Measurements from ENCODE around the gene CLMN.

Gene CLMN

DNA sequence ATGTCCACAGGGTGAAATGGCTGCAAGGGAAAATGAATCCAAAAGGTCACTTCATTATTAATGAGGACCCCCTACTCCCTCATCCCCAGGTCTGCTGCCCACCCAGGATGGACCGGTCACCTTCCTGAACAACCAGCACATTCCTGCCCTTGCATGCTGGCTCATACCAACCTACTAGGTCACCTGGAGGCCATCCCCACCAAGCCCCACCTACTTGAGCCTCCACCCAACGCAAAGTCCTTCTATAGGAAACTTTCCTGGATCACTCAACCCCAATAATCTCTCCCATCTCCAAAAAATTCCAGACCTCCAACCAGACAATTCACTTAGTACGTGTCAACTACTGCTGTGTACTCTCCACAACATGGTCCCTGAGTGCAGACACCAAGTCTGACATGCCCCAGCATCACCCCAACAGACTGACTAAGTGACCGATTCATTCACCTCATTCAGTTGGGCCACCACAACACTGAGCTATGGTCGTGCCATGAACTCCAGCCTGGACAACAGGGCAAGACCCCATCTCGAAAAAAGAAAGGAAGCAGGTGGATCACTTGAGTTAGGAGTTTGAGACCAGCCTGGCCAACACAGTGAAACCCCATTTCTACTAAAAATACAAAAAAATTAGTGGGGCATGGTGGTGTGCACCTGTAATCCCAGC lies 18.1 kb downstream of the CLMN start:
- DNase-seq (ENCODE audit: low spot score): no peak

DNA sequence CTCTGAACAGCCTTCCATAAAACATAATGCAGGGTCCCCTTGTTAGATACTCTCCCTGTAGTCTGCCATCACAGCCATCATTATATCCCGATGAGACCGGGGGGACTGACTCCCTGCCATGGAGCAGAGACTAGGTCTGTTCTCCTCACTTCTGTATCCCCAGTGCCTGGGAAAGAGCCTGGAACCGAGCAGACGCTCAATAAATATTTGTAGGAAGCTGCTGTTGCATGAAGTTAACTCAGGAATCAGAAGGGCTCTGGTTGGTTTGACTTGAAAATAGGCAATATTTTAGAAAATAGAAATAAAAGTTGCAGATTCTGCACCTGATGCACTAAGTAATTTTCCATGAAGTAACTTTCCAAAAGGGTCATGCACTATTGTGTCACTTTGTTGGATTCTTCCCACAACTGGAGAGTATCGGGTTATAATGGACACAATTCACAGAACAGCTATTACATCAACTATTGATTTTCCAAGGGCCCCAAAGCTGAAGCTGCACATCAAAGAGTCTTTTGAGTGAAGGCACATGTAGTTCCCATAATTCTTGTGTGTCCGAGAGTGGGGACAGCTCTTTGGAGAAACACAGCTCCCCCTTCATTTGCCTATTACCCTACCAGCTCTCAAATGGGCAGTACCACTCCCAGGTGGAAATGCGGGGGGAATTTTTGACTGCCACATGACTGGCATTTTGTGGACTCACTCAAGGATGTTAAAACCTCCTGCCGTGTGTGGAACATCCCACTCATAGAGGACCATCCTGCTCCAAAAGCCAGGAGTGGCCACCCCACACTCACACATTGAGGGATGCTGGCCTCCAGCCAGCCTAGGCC lies 18.8 kb downstream of the CLMN start:
- DNase-seq (ENCODE audit: low spot score): no peak

- no peak for DNase-seq (ENCODE audit: low spot score)
Measured at GRCh38 chr14:95300002-95300696, 19.6 kb downstream of the CLMN start.

- no peak for DNase-seq (ENCODE audit: low spot score)
Measured at GRCh38 chr14:95299271-95299670, 20.4 kb downstream of the CLMN start.

GRCh38 chr14:95297832-95298231 lies 21.9 kb downstream of the CLMN start:
- no peak for DNase-seq (ENCODE audit: low spot score)

DNA sequence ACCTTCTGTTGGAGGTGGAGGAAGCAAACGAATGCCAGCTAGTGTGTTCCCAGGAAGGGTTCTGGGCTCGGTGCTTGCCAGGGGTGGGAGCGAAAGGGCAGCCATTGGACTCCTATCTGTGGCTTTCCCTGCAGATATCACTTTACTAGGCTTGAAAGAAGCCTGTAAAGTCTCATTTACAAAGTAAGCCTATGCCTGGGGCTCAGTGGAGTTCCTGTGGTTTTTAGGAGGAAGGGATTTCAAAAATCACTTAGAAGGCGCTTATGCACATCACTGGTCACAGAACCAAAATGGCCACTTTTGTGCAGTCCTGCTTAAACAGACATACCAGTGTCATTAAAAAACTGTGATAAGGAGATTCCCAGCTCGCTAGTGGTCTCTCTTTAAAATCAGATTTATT lies 22.7 kb downstream of the CLMN start:
- no peak for DNase-seq (ENCODE audit: low spot score)

DNA sequence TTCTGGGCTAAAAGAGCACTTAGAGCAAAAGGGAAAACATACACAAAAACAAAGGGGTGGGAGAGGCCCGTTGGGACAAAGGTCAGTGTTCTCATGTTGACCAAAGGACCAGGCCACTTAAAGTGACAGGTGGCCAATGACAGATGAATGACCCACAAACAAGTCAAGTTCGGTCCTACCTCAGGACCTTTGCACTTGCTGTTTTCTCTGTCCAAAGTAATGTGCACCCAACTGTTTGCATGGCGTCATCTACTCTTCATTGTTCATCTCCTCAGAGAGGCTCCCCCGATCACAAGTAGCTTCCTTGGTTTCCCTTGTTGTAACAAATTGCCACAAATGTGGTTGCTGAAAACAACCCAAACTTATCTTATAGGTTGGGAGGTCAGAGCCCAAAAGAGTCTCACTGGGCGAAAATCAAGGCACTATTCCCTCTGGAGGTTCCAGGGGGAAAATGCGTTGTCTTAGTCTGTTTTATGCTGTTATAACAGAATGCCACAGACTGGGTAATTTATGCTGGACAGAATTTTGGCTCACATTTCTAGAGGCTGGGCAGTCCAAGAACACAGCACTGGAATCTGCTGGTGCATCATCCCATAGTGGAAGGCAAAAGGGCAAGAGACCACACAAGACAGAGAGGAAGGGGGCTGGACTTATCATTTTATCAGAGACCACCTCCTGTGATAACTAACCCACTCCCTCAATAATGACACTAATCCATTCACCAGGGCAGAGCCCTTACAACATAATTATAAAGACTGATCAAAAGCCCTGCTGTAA lies 23.9 kb downstream of the CLMN start:
- no peak for DNase-seq (ENCODE audit: low spot score)

DNA sequence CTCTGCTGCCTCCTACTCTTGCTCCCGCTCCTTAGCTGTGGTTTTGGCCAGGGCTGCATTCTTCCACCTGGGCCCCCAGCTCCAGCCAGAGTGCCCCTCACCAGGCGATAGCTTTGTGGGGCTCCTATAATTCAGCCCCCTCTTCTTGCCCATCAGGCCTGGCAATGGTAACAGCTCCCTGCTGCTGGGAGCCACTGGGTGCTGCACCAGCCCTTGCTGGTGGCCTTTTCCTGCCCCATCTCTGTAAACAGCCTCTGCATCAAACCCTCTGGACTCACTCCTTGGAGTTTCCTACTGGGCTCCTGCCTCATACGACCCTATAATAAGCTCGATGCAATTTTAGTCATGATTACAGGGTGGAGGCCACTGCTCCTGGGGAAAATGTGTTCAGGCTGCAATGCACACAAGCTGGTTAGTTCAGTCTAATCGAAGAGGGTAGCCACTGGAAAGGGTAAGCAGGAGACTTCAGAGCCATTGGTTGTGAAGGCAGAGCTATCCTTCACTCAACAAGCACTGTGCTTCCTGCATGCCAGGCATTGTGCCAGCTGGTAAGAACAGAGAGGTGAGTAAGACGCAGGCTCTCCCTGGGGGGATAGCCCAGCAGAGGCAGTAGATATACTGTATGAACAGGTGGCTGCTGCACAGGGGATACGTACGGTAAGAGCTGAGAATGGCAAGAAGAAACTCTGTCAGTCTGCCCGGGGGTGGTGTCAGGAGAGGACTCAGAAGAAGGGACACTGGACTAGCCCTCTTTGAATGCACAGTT lies 24.7 kb downstream of the CLMN start:
- no peak for DNase-seq (ENCODE audit: low spot score)

DNA sequence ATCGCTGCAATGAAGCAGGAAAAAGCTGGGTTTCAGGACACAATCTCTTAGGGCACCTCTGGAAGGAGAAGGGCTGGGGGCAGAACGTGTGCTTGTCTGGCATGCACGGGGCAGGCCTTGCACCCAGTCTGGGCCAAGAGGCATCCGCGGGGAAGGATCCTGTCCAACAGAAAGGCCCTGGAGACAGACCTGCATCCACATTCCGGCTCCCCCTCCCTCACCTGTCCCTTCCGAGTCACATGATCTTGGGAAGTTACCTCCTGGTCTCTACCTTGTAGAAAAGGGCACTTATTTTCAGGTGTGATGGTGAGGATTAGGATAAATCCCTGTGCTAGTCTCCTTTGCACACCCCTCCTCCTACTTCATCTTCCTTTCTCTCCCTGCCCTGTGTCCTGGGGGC lies 25.4 kb downstream of the CLMN start:
- DNase-seq (ENCODE audit: low spot score): no peak

DNA sequence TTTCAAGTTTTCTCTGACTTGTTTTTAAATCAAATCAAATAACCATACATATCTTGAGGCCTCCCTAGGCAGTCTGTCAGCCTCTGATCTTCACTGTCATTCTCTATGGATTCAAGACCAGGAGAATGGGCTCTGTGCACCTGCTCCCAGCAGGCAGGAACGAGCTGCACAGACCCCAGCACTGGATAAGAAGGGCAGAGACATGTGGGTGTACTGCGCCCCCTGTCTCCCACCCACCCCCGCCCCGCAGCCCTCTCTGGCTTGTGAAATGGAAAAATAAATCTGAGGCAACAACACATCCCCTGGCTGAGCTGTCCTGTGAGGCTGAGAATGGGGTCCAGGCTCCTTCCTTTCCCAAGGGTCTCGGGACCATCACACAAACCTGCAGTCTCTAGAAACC lies 26.3 kb downstream of the CLMN start:
- no peak for DNase-seq (ENCODE audit: low spot score)

DNA sequence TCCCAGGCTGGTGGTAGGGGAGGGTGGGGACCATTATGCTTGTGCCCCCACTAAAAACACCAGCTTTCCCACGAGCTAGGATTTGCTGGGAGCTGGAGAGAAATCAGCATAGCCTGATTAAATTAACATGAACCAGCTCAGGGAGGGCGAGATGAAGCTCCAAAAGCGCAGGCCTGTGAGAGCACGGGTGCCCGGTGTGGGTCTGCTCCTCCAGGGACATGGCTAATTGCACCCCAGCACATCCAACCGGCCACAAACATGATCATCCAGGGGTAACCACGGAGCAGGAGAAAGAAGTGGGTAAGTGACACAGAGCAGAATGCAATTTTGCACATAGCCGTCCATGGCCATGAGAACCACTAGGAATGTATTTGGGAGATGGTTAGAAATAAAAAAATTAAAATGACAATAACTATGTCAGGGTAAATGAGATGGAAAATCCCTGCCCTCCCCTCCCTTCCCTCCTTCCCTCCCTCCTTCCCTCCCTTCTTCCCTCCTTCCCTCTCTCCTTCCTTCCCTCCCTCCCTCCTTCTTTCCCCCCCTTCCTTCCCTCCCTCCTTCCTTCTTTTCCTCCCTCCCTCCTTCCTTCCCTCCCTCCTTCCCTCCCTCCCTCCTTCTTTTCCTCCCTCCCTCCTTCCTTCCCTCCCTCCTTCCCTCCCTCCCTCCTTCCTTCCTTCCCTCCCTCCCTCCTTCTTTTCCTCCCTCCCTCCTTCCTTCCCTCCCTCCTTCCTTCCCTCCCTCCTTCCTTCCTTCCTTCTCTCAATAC lies 26.9 kb downstream of the CLMN start:
- no peak for DNase-seq (ENCODE audit: low spot score)

DNA sequence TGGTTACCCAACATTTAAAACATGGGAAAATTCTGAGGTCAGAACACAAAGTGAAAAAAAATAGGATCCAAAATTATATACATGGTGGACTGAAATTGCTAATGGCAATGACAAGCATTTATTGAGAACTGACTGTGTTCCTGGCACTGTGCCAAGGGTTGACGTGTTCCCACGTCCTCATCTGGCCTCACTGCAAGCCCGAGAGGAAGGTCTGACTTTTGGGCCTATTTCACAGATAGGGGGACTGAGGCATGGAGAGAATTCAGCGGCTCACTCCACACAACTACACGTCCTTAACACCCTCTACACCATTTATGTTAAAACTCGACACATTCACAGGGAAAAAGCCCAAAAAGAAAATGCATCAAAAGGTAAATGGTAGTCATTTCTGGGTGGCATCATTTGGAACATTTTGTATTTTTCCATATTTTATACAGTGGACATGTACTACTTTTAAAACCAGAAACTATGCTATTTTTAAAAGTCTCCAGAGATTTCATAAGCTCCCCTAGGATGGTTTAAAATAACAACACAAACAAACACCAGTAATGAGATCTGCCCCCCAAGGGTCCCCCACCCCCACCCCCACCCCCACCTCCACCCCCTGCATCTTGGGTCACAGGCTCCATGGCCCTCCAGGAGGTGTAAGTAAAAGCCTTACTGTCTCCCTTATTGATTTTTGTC lies 27.7 kb downstream of the CLMN start:
- no peak for DNase-seq (ENCODE audit: low spot score)

DNA sequence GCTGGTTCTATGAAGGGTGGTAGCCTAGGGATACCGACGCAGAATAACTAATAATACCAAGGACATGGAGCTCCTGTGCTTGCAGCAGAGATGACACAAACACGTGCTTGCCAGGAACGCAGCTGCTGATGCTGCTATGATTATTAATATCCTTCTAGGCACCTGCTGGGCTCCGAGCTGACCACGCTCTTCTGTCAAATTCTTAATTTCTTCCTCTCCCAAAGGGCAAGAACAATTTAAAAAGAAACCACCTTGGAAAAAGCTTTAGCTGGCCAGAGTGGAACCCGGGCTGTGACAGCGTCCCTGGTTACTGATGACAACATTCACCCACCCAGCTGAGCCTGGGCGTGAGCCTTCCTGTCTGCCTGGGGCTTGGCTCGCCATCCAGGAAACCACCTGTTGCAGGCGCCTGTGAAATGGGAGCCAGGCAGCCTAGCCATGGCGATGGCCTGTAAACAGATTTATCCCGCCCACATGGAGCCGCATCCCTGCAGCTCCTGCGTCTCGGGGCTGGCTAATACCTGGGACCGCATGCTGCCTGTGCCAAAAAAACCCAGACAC lies 28.8 kb downstream of the CLMN start:
- no peak for DNase-seq (ENCODE audit: low spot score)

- DNase-seq (ENCODE audit: low spot score): no peak
Measured at GRCh38 chr14:95290021-95290420, 29.7 kb downstream of the CLMN start.

DNA sequence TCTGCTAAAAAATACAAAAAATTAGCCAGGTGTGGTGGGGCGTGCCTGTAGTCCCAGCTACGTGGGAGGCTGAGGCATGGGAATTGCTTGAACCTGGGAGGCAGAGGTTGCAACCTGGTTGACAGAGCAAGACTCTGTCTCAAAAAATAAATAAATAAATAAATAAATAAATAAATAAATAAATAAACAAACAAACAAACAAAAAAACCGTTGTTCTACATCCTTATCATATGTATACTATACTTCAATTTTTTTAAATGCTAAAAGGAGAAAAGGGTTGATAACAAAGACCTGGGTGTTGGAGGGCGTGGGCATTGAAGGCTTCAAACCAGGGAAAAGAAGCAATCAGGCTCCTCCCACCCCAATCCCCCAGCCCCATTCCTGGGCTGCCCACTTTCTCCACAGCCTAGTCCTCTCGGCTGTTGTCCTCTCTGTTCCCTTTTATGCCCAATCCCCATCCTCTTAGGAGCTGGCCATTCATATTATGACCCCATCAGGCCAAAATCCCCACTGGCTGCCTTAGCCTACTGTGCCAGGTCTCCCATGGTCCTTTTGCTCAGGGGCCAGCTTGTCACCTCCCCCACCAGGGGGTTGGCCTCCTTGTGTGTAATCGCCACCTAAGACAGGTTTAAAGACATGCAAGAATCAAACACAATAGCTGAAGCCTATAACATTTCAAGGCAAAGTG lies 30.2 kb downstream of the CLMN start:
- DNase-seq (ENCODE audit: low spot score): no peak

DNA sequence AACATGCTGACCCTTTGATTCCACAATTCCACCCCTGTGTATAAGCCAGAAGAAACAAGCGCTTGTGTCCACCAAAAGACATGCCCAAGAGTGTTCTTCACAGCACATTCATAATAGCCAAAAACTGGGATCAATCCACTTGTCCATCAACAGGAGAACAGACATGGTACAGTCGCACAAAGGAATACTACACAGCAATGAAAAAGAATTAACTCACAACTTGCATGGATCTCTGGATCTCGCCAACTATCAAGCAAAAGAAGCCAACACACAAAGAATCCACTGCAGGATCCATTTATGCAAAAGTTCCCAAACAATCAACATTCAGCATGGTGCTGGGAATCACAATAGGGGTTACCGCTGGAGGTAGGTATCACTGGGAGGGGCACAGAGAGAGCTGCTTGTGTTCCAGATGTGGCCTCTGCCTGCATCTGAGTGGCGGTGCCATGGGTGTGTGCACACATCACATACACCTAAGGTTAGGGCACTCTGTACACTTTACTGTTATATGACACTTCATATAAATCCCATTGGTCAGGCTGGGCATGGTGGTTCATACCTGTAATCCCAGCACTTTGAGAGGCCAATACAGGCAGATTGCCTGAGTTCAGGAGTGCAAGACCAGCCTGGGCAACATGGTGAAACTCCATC lies 30.9 kb downstream of the CLMN start:
- DNase-seq (ENCODE audit: low spot score): no peak

- no peak for DNase-seq (ENCODE audit: low spot score)
Measured at GRCh38 chr14:95287176-95287754, 32.4 kb downstream of the CLMN start.

DNA sequence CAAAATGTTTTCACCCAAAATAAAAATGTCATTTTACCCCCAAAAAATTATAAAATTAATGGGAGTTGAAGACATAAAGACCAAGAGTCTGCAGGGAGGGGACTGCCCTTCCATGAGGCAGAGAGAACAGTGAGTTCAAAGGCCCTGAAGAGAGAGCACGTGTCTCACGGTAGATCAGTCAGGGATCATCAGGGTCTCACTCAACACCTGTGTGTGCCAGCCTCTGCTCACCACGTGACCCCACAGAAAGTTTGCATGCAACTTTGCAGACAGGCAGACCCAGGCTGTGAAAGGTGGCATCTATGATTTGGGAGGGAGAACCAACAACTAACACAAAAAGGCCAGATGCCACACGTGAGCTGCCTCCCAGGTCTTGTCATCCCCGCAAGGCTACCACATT lies 33.1 kb downstream of the CLMN start:
- no peak for DNase-seq (ENCODE audit: low spot score)
